Astrocyte of the cerebellum (primary cell): ENCODE results near the gene GGN.

Source experiments
- DNase-seq: peaks from one replicate; pipeline ENCODE4 v3.0.0-alpha.2; 2011; ENCODE audit warnings: low read depth
- H3K4me3 ChIP-seq: 2 replicates; pipeline ENCODE4 v1.5.1; 2011; ENCODE audit warnings: mild to moderate bottlenecking, low read depth, low read length, moderate library complexity
- CTCF ChIP-seq: IDR thresholded peaks from 2 replicates; pipeline ENCODE4 v1.5.1; 2012; ENCODE audit warnings: low read length, low read depth, moderate library complexity, mild to moderate bottlenecking; ENCODE audit errors: missing control alignments
- in situ Hi-C: cut with HindIII; loops from 2 replicates; pipeline ENCODE4 v1.10.0; 2017; ENCODE audit warnings: low sequenced_read_pairs

GGN gene

GRCh38 chr19:38392707-38393308 lies 5.0 kb upstream of the GGN start:
- in situ Hi-C loops: no loop called here
- no peak for DNase-seq
- TF ChIP-seq CTCF: no peak
- H3K4me3 ChIP-seq: no peak overlapping the region

DNA sequence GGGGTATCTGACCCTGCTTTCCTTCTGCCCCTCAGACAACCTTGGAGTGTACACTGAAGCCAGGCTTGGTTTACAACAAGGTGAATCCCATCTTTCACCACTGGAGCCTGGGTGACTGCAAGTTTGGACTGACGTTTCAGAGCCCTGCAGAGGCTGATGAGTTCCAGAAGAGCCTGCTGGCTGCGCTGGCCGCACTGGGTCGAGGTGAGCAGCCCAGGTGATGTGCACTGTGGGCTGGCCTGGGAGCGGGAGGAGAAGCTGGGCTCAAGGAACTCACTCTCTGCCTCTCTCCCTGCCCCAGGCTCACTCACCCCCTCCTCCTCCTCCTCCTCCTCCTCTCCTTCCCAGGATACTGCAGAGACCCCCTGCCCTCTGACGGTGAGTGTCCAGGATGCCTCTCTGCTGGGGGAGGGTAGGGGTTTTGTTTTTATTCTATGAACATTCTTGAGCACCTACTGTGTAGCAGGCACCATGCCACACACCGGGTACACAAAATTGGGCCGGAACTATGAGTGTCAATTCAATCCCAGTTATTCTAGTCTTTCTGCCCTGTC lies 4.2 kb upstream of the GGN start:
- no peak for DNase-seq
- H3K4me3 ChIP-seq: no peak overlapping the region
- no peak for TF ChIP-seq CTCF
- in situ Hi-C loops: no loop called here

GRCh38 chr19:38389957-38390924 lies 2.4 kb upstream of the GGN start:
- in situ Hi-C loops: no loop called here
- H3K4me3 ChIP-seq: peak overlapping the region; percentile 81
- TF ChIP-seq CTCF: no peak
- no peak for DNase-seq

DNA sequence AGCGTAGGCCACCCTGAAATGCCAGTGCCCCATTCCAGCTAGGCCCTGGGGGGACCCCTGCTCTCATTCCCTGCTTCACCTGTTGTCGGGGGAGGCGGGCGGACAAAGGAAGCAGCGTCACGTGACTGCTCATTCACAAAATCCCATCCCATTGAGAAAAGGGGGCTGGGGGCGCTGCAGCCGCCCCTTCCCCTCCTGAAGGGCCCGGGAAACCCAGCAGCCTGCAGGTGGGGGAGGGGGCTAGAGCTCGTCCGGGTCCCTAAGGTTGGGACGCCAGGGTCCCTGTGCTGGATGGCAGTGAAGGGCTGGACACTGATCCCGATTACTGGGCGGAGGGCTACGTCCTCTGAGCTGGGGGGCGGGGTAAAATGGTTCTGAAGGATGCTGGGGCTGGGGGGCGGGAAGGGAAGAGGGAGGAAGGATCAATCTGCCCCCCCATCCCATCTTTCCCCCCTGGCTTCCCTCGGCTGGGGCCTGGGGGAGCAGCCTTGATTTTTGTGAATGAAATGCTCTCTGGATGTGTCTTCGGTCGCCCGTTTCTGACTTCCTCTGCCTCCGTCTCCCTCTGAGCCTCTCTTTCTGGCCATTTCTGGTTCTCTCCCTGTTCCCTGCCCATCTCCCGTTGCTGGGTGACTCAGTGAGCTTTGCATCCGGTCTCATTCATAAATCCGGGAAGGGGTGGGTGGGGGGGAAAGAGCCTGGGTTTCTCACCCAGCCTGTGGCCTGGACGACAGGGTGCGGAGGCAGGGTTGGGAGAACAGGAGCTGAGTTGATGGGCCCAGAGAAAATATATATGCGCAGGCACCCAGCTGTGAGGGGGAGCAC lies 1.5 kb upstream of the GGN start:
- in situ Hi-C loops: no loop called here
- TF ChIP-seq CTCF: no peak
- DNase-seq: peak; percentile 42
- peak overlapping the region; percentile 81 for H3K4me3 ChIP-seq

DNA sequence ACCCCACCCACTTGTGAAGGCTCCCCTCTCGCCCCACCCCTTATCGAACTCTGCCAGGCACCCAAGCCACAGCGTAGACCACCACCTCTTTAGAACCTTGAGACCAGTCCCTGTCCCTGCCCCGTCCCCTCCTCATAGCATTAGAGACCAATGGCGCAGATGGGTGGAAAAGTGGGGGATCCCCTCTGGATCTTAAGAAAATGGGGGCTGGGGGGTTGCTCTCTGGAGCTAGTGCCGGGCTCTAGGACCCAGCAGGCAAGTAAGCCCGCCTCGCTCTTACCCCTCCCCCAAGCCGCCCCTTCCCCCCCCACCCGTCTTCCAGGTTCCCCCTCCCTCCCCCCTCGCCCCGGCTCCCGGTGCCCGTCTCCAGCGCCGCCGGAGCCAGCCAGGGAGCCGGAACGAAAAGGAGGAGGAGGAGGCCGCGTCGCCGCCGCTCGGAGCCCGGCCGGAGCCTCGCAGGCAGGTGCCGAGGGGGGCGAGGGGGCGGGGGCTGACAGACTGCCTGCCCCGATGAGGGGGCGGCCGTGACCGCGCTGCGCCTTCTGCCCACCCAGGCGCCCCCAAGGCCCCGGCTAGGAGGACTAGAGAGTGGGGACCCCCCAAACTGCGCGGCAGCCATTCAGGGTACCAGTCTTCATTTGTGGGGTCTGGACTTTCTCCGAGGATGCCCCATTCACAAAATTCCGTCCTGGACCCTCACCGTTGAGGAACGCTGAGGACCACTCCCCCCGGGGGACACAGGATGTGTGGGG lies 691 bp upstream of the GGN start, which contains the start of gene SPRED3:
TSS of gene SPRED3 (plus strand) at position 349 of the 752 bp plus-strand sequence. CDS start 1,606 bp downstream, outside the sequence.
- no peak for TF ChIP-seq CTCF
- in situ Hi-C loops: no loop called here
- no peak for DNase-seq
- peak within 1 kb of the TSS; percentile 81 for H3K4me3 ChIP-seq
